ENCODE data around the gene CCDC40. TPM values are rescaled to one million over a fixed set of nuclear protein-coding genes. Genes with fewer than 3 reads are reported as not detected.

The CCDC40 gene
- total and polyA plus RNA-seq, 2 of the 13 experiments (the other 11 are each of a cell fraction or from before 2014, with no cell fraction given) = 4.1 to 5.5 TPM

DNA sequence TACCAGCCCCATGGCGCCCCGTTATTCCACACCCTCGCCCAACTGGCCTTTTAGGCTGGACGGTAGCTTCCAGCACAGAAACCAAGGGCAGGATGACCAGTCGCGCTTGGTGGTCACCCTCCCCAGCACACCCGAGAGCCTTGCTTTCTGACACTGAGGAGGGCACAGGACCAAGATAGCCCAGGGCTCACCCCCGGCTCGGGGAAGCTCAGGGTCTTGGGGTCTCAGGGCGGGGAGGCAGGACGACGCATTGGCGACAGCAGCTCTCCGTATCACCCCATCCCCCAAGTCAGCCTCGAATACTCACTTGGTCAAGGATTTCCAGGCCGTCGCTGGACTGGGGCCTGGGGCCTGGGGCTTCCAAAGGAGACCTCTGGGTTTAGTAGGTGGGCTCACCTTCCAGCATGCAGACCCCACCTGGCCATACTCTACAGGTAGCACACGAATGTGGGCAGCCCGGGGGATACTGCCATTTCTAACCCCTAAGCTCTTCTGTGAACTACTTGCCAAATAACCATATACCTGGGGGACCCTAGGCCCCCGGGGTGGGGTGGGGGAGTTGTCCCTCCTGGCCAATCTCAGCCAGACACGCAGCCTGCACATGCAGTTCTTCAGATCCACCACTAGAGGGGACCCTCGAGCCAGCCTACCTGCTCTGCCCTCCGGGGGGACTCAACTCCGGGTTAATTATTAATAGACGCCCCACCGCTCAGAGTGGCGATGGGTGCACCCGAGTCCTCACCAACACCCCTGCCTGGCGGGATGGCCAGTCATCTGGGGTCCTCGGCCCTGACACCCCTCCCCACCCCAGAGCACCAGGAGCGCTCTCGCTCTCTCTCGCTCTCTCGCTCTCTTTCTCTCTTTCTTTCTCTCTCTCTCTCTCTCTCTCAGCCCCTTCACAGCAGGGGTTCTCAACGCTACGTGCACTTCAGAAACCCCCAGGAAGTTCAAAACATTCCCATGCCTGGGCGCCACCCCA, 30.8 kb upstream of the CCDC40 start (continued):
- TF ChIP-seq CEBPB (IDR thresholded peaks at IDR 0.05; ENCODE audit: borderline replicate concordance, low read depth, low read length) (no peak), ZNF670 (CRISPR knock-in tag; IDR thresholded peaks at IDR 0.05; ENCODE audit: borderline replicate concordance) (no peak), SNAI1 (CRISPR knock-in tag; IDR thresholded peaks at IDR 0.05; ENCODE audit: borderline replicate concordance) (no peak), ZNF616 (CRISPR knock-in tag; IDR thresholded peaks at IDR 0.05; ENCODE audit: low read depth) (no peak), JUNB (CRISPR knock-in tag; IDR thresholded peaks at IDR 0.05; ENCODE audit: borderline replicate concordance) (no peak), PAWR (CRISPR knock-in tag; IDR thresholded peaks at IDR 0.05; ENCODE audit: borderline replicate concordance) (no peak), GATAD1 (CRISPR knock-in tag; IDR thresholded peaks at IDR 0.05) (peak; percentile 52), TSC22D2 (CRISPR knock-in tag; IDR thresholded peaks at IDR 0.05; ENCODE audit: borderline replicate concordance) (no peak)
- TF ChIP-seq, protein P1, sequence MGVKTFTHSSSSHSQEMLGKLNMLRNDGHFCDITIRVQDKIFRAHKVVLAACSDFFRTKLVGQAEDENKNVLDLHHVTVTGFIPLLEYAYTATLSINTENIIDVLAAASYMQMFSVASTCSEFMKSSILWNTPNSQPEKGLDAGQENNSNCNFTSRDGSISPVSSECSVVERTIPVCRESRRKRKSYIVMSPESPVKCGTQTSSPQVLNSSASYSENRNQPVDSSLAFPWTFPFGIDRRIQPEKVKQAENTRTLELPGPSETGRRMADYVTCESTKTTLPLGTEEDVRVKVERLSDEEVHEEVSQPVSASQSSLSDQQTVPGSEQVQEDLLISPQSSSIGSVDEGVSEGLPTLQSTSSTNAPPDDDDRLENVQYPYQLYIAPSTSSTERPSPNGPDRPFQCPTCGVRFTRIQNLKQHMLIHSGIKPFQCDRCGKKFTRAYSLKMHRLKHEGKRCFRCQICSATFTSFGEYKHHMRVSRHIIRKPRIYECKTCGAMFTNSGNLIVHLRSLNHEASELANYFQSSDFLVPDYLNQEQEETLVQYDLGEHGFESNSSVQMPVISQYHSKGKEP (CRISPR knock-in tag; IDR thresholded peaks at IDR 0.05) = no peak
- TF ChIP-seq, protein P2, sequence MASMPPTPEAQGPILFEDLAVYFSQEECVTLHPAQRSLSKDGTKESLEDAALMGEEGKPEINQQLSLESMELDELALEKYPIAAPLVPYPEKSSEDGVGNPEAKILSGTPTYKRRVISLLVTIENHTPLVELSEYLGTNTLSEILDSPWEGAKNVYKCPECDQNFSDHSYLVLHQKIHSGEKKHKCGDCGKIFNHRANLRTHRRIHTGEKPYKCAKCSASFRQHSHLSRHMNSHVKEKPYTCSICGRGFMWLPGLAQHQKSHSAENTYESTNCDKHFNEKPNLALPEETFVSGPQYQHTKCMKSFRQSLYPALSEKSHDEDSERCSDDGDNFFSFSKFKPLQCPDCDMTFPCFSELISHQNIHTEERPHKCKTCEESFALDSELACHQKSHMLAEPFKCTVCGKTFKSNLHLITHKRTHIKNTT (CRISPR knock-in tag; IDR thresholded peaks at IDR 0.05) = no peak
- TF ChIP-seq, protein P3, sequence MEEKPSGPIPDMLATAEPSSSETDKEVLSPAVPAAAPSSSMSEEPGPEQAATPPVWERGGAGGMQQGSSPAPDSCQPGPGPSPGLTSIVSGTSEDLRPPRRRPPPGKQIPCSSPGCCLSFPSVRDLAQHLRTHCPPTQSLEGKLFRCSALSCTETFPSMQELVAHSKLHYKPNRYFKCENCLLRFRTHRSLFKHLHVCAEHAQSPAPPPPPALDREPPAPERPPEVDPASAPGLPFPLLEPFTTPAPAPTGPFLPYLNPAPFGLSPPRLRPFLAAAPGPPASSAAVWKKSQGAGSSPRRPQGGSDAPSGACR (CRISPR knock-in tag; IDR thresholded peaks at IDR 0.05) = no peak
- TF ChIP-seq, protein P4, sequence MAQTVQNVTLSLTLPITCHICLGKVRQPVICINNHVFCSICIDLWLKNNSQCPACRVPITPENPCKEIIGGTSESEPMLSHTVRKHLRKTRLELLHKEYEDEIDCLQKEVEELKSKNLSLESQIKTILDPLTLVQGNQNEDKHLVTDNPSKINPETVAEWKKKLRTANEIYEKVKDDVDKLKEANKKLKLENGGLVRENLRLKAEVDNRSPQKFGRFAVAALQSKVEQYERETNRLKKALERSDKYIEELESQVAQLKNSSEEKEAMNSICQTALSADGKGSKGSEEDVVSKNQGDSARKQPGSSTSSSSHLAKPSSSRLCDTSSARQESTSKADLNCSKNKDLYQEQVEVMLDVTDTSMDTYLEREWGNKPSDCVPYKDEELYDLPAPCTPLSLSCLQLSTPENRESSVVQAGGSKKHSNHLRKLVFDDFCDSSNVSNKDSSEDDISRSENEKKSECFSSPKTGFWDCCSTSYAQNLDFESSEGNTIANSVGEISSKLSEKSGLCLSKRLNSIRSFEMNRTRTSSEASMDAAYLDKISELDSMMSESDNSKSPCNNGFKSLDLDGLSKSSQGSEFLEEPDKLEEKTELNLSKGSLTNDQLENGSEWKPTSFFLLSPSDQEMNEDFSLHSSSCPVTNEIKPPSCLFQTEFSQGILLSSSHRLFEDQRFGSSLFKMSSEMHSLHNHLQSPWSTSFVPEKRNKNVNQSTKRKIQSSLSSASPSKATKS (CRISPR knock-in tag; IDR thresholded peaks at IDR 0.05) = no peak
- TF ChIP-seq, protein P5, sequence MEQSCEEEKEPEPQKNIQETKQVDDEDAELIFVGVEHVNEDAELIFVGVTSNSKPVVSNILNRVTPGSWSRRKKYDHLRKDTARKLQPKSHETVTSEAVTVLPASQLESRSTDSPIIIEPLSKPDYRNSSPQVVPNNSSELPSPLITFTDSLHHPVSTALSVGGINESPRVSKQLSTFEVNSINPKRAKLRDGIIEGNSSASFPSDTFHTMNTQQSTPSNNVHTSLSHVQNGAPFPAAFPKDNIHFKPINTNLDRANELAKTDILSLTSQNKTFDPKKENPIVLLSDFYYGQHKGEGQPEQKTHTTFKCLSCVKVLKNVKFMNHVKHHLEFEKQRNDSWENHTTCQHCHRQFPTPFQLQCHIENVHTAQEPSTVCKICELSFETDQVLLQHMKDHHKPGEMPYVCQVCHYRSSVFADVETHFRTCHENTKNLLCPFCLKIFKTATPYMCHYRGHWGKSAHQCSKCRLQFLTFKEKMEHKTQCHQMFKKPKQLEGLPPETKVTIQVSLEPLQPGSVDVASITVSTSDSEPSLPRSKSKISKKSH (CRISPR knock-in tag; IDR thresholded peaks at IDR 0.05; ENCODE audit: borderline replicate concordance) = peak; percentile 9; the same call in 1 of the 2 replicates
- TF ChIP-seq, protein P6, sequence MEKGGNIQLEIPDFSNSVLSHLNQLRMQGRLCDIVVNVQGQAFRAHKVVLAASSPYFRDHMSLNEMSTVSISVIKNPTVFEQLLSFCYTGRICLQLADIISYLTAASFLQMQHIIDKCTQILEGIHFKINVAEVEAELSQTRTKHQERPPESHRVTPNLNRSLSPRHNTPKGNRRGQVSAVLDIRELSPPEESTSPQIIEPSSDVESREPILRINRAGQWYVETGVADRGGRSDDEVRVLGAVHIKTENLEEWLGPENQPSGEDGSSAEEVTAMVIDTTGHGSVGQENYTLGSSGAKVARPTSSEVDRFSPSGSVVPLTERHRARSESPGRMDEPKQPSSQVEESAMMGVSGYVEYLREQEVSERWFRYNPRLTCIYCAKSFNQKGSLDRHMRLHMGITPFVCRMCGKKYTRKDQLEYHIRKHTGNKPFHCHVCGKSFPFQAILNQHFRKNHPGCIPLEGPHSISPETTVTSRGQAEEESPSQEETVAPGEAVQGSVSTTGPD (CRISPR knock-in tag; IDR thresholded peaks at IDR 0.05) = no peak
